GM18951 (cell line): ENCODE data around the gene MBIP.

Experiments used
- POLR2A ChIP-seq: IDR thresholded peaks from 4 replicates; pipeline ENCODE4 v1.6.1; 2011; ENCODE audit warnings: mild to moderate bottlenecking; ENCODE audit not compliant: insufficient read length, insufficient read depth; ENCODE audit errors: extremely low read depth
- in situ Hi-C: fragments of 300-500 bp; cut with MboI; formaldehyde crosslinking; loops from one replicate; pipeline ENCODE4 v1.12.0; 2022; ENCODE audit warnings: low sequenced_read_pairs, mixed read lengths, inconsistent platforms; ENCODE audit not compliant: unreplicated experiment

The MBIP gene

GRCh38 chr14:36268121-36268520, 52.3 kb downstream of the MBIP start:
- in situ Hi-C loops = no loop called here
- no peak for TF ChIP-seq POLR2A

- no peak for TF ChIP-seq POLR2A
- in situ Hi-C loops = no loop called here
Observed at GRCh38 chr14:36264595-36264994, 55.8 kb downstream of the MBIP start.

GRCh38 chr14:36264107-36264506, 56.3 kb downstream of the MBIP start:
- in situ Hi-C loops = no loop called here

GRCh38 chr14:36260970-36261640, 59.3 kb downstream of the MBIP start:
- no peak for TF ChIP-seq POLR2A
- in situ Hi-C loops = no loop called here

More at GRCh38 chr14:36264107-36264506, 56.3 kb downstream of the MBIP start:
- no peak for TF ChIP-seq POLR2A

- in situ Hi-C loops = no loop called here
- TF ChIP-seq POLR2A = no peak
Observed at GRCh38 chr14:36258241-36258640, 62.2 kb downstream of the MBIP start.

- in situ Hi-C loops = no loop called here
- TF ChIP-seq POLR2A = no peak
Observed at GRCh38 chr14:36256126-36256801, 64.2 kb downstream of the MBIP start.

- in situ Hi-C loops = no loop called here
- TF ChIP-seq POLR2A = no peak
Observed at GRCh38 chr14:36254020-36254624, 66.3 kb downstream of the MBIP start.
